T-cell (primary cell): ENCODE results near the gene HHAT. TPM values are rescaled to one million over a fixed set of nuclear protein-coding genes. Genes with fewer than 3 reads are reported as not detected.

Experiments
- ATAC-seq, 4 experiments: fragments of 200-7000 bp in 3 of 4; fragments of 150-1000 bp in 1 of 4; cut with Tn5 transposase; replicated peaks in 1 of 4; 1 replicate in 3 of 4; 2 replicates in 1 of 4; pipeline ENCODE4 v1.10.0; 2021; ENCODE audit warnings: moderate library complexity in 3 of 4, mild to moderate bottlenecking in 2 of 4, moderate number of reproducible peaks in 1 of 4
- CTCF ChIA-PET, 2 donors: fragments of 300-600 bp; sonication (Branson Sonifier 250); formaldehyde crosslinking; loops; one replicate each; lab custom pipeline; 2022; ENCODE audit warnings: antibody characterized with exemption in 2 of 2; lab: Charles Lee
- POLR2A ChIA-PET, 2 donors: fragments of 300-600 bp; sonication (Branson Sonifier 250); formaldehyde crosslinking; loops; one replicate each; lab custom pipeline; 2022; ENCODE audit warnings: antibody characterized with exemption in 2 of 2; lab: Charles Lee
- DNase-seq, 35 experiments: peaks; one replicate each; pipeline versions ENCODE4 v3.0.0 to v3.0.0-alpha.2; 2013 to 2023
- H3K27ac ChIP-seq: one replicate; pipeline ENCODE4 v1.5.1; 2013; ENCODE audit warnings: low read length
- H3K27me3 ChIP-seq, 2 experiments: replicated peaks in 1 of 2; 1 replicate in 1 of 2; 2 replicates in 1 of 2; pipeline versions ENCODE4 v1.6.1 to v1.7.0; 2013; ENCODE audit warnings: low read length in 1 of 2, mixed read lengths in 1 of 2; ENCODE audit not compliant: control insufficient read depth in 2 of 2, insufficient read depth in 2 of 2; ENCODE audit errors: extremely low read depth in 1 of 2
- H3K36me3 ChIP-seq, 2 donors: 1 replicate in 1 of 2; 2 replicates in 1 of 2; pipeline versions ENCODE4 v1.6.1 to v1.7.0; 2013; ENCODE audit warnings: low read length in 1 of 2; ENCODE audit not compliant: control insufficient read depth in 2 of 2, insufficient read depth in 1 of 2; ENCODE audit errors: extremely low read depth in 1 of 2
- H3K4me1 ChIP-seq, 2 experiments: 1 replicate in 1 of 2; 2 replicates in 1 of 2; pipeline versions ENCODE4 v1.6.1 to v1.7.0; 2013; ENCODE audit warnings: low read length in 2 of 2, mixed read lengths in 1 of 2; ENCODE audit not compliant: insufficient read depth in 2 of 2, control insufficient read depth in 1 of 2; ENCODE audit errors: extremely low read depth in 1 of 2
- H3K4me3 ChIP-seq, 2 donors: 1 replicate in 1 of 2; 2 replicates in 1 of 2; pipeline versions ENCODE4 v1.5.1 to v1.7.0; 2013; ENCODE audit warnings: mild to moderate bottlenecking in 2 of 2, low read length in 1 of 2, moderate library complexity in 1 of 2; ENCODE audit not compliant: control insufficient read depth in 1 of 2; ENCODE audit errors: extremely low read depth in 1 of 2
- H3K9me3 ChIP-seq: 2 replicates; pipeline ENCODE4 v1.7.0; 2013
- H3K27ac Mint-ChIP-seq, 2 donors: one replicate each; pipeline ENCODE4 v1.8.0; 2020 to 2021; ENCODE audit warnings: mild to moderate bottlenecking in 2 of 2, mixed read lengths in 2 of 2
- H3K27me3 Mint-ChIP-seq, 2 donors: one replicate each; pipeline ENCODE4 v1.8.0; 2021 to 2022; ENCODE audit warnings: mixed read lengths in 2 of 2
- H3K36me3 Mint-ChIP-seq: one replicate; pipeline ENCODE4 v1.8.0; 2021; ENCODE audit warnings: mixed read lengths
- H3K4me1 Mint-ChIP-seq, 3 donors: one replicate each; pipeline ENCODE4 v1.8.0; 2020 to 2022; ENCODE audit warnings: mixed read lengths in 3 of 3, mild to moderate bottlenecking in 1 of 3
- H3K4me3 Mint-ChIP-seq, 3 donors: one replicate each; pipeline ENCODE4 v1.8.0; 2020 to 2022; ENCODE audit warnings: mild to moderate bottlenecking in 3 of 3, mixed read lengths in 3 of 3, moderate library complexity in 3 of 3
- H3K9me3 Mint-ChIP-seq, 3 donors: one replicate each; pipeline ENCODE4 v1.8.0; 2020 to 2022; ENCODE audit warnings: mixed read lengths in 3 of 3
- WGBS: methylation state at CpG from one replicate; pipeline ENCODE4 v1.1.5; 2013; ENCODE audit warnings: missing lambda C conversion rate; ENCODE audit not compliant: insufficient coverage; 5-methylcytosine and 5-hydroxymethylcytosine counted together
- total RNA-seq, 35 experiments: library from RNA in 6 of 35; stranded (reverse) in 6 of 35; fragments of 120-200 nt in 1 of 35; gene quantifications; one replicate each; pipeline versions ENCODE4 v1.2.1 to v1.2.4 and lab custom pipeline; 2013 to 2026

The HHAT gene
- total RNA-seq, 5 donors from 2014 or later (not counting 1 experiment from before 2014, with no cell fraction given): 2.2 to 7.9 (median 4.1) TPM

DNA sequence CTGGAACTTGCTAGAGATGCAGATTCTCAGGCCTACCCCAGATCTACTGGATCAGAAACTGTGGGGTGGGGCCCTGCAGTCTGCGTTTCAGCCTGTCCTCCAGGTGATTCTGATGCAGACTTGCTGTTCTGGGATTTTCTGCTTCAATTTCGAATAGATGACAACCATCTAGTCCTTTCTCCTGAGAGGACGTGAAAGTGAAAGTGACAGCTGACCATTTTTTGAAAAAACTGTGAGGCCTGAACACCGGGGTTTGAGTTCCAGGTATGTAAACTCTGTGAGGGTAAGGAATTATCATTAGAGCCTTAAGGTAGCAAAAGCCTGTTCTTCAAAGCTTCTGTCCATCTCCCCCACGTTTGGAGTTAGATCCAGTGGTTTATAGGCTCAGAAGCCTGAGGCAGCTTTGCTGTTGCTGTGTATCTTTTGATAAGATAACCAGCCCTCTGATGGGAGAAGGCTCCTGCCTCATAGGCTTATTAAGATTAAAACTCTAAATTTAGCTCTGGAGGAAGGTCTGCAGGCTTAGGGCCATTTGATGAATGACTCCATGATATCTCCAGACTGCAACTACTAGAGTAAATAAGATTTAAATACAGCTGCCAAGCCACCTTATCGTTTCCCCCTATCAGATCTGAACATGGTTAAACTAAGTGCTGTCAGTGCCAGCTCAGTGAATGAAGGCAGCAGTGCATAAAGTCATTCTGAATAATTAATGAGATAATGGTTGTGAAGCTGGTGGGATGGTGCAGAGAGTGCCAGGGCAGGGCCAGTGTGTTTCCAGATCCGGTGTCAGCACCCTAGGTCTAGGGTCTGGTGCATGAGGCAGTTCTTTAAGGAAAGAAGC, 335.2 kb downstream of the HHAT start:
- Mint-ChIP-seq H3K4me1 (peaks cover 5 to 11% (median 7%) of the 10 kb centered on the region in 3 donors), H3K27me3 (no peaks in the 10 kb centered on the region), H3K4me3 (no peak overlapping the region), H3K9me3 (no peaks in the 10 kb centered on the region), H3K27ac (no peak overlapping the region), H3K36me3 (peaks cover 3% of the 10 kb centered on the region)
- Histone ChIP-seq H3K27me3 (no peaks in the 10 kb centered on the region), H3K27ac (no peak overlapping the region), H3K4me3 (no peak overlapping the region), H3K4me1 (no peaks in the 10 kb centered on the region), H3K9me3 (no peaks in the 10 kb centered on the region), H3K36me3 (no peaks in the 10 kb centered on the region)
- ATAC-seq (no peak), DNase-seq (no peak)
- POLR2A ChIA-PET: no interaction called here
- WGBS: 51% methylated on average over 2 of the region's 7 CpGs
- CTCF ChIA-PET: no interaction called here

DNA sequence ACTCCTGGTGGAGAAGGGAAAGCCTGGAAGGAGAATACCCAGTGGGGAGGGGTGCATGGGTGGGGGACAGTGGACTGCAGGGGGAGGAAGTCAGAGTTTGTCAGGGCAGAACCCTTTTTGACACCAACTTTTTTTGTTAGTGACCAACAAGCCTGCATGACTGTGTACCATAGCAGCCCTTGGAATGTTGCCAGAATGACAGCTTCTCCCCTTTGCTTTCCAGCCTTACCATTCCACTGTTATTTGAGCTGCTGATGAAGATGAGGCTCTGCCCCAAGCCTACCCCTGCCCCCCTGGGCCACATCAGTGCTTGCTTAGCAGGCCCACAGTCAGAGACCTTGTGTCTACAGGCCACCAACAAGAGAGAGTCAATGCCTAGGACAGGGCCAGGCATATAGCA, 341.2 kb downstream of the HHAT start:
- H3K4me3 ChIP-seq: no peak overlapping the region

DNA sequence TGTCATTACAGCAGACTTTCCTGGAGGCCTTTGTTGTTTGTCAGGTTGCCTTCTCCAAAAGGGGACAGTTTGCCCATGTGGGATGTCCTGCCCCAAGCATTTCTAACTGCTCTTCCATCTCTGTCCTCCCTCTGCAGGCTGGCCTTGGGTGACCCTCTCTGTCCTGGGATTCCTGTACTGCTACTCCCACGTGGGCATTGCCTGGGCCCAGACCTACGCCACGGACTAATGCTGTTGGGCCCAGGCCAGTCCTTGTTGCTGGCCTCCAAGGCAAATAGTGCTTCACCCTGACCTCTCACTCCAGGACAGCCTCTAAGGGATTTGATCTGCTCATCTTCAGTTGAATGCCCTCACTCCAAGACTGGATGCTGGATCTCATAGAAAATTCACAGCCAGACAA, 345.4 kb downstream of the HHAT start:
- Histone ChIP-seq H3K27ac (no peak overlapping the region), H3K9me3 (no peaks in the 10 kb centered on the region), H3K4me3 (no peak overlapping the region), H3K4me1 (no peaks in the 10 kb centered on the region), H3K36me3 (no peaks in the 10 kb centered on the region), H3K27me3 (no peaks in the 10 kb centered on the region)
- DNase-seq (no peak), ATAC-seq (no peak)
- POLR2A ChIA-PET: no interaction called here
- Mint-ChIP-seq H3K4me3 (no peak overlapping the region), H3K27me3 (no peaks in the 10 kb centered on the region), H3K36me3 (peaks cover 11% of the 10 kb centered on the region), H3K4me1 (no peaks in the 10 kb centered on the region), H3K9me3 (no peaks in the 10 kb centered on the region), H3K27ac (no peak overlapping the region)
- CTCF ChIA-PET: no interaction called here
- 74% methylated on average over 3 of the region's 3 CpGs for WGBS

More for the DNA sequence above, 341.2 kb downstream of the HHAT start:
- CTCF ChIA-PET: no interaction called here
- Mint-ChIP-seq H3K9me3 (no peaks in the 10 kb centered on the region), H3K27me3 (no peaks in the 10 kb centered on the region), H3K4me3 (no peak overlapping the region), H3K27ac (no peak overlapping the region), H3K36me3 (peaks cover 7% of the 10 kb centered on the region), H3K4me1 (no peaks in the 10 kb centered on the region)
- ATAC-seq: no peak
- no peak overlapping the region for H3K27ac ChIP-seq
- H3K9me3 ChIP-seq: no peaks in the 10 kb centered on the region
- DNase-seq: no peak
- H3K4me1 ChIP-seq: no peaks in the 10 kb centered on the region
- POLR2A ChIA-PET: no interaction called here
- no peaks in the 10 kb centered on the region for H3K36me3 ChIP-seq
- no peaks in the 10 kb centered on the region for H3K27me3 ChIP-seq

DNA sequence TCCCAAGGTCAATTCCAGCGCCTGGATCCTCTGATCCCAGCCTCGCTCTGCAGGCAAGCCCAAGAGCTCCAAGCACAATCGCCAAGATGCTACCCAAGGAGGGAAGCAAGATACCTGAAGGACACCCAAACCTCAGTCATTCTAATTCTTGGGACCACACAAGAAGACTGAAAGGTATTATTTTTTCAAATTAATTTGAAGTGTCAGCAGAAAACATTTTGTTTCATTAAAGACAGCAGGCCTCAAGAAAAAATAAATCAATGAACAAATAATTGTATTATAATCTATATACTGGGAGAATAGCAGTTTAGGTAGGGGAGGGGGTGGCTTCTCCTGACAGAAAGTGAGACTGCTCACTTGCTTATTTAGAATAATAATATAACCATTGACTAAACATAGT, 347.8 kb downstream of the HHAT start:
- Histone ChIP-seq H3K27me3 (no peaks in the 10 kb centered on the region), H3K4me1 (no peaks in the 10 kb centered on the region), H3K27ac (no peak overlapping the region), H3K36me3 (no peaks in the 10 kb centered on the region), H3K4me3 (no peak overlapping the region), H3K9me3 (no peaks in the 10 kb centered on the region)
- H3K27ac Mint-ChIP-seq: no peak overlapping the region
- no peaks in the 10 kb centered on the region for H3K9me3 Mint-ChIP-seq
- no peaks in the 10 kb centered on the region for H3K4me1 Mint-ChIP-seq
- 82% methylated on average over 3 of the region's 3 CpGs for WGBS
- POLR2A ChIA-PET: no interaction called here
- H3K27me3 Mint-ChIP-seq: no peaks in the 10 kb centered on the region
- H3K36me3 Mint-ChIP-seq: peaks cover 17% of the 10 kb centered on the region
- ATAC-seq: no peak
- DNase-seq: no peak
- CTCF ChIA-PET: no interaction called here
- H3K4me3 Mint-ChIP-seq: no peak overlapping the region

DNA sequence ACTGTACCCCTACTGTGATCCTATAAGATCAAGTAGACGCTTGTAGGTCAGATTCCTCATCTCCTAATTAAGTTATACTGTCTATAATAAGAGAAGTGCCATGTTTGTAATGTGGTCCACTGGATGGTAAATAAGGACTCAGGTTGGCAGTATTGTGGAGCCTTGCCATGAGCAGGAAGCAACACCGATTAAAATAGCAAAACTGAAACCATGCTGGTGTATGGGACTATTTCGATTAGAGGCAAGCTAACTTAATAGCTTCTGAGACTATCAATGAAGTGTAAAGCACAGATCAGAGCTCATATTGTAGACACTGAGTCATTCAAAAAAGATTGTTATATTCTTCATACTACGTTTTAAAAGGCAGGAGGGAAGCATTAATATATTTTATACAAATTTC, 348.8 kb downstream of the HHAT start:
- Mint-ChIP-seq H3K36me3 (peaks cover 17% of the 10 kb centered on the region), H3K9me3 (no peaks in the 10 kb centered on the region), H3K27ac (no peak overlapping the region), H3K27me3 (no peaks in the 10 kb centered on the region), H3K4me3 (no peak overlapping the region), H3K4me1 (no peaks in the 10 kb centered on the region)
- 33% methylated on average over 1 of the region's 4 CpGs for WGBS
- no peaks in the 10 kb centered on the region for H3K4me1 ChIP-seq
- H3K9me3 ChIP-seq: no peaks in the 10 kb centered on the region
- H3K27ac ChIP-seq: no peak overlapping the region
- no peaks in the 10 kb centered on the region for H3K36me3 ChIP-seq
- no peak for ATAC-seq
- ChIA-PET CTCF (no interaction called here), POLR2A (no interaction called here)
- no peak for DNase-seq
- H3K4me3 ChIP-seq: no peak overlapping the region
- no peaks in the 10 kb centered on the region for H3K27me3 ChIP-seq

DNA sequence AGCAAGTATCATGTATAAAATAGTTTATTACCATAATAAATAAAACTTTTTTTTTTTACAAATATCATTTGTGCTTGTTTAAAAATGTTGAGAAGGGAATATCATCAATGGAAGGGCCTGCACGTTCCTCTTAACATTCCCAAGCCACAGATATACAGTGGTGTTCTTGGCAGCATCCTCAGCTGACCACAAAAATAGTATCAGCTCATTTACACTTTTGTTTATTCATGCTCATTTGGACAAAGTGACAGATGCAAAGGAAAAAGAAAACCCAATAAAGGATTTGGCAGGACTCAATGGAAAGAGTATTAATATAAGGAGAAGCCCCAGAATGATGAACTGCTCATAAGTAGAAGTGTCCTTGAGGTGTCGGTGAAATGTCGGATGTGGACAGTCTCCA, 349.6 kb downstream of the HHAT start:
- Mint-ChIP-seq H3K27me3 (no peaks in the 10 kb centered on the region), H3K9me3 (no peaks in the 10 kb centered on the region), H3K36me3 (peaks cover 17% of the 10 kb centered on the region), H3K27ac (no peak overlapping the region), H3K4me1 (no peaks in the 10 kb centered on the region), H3K4me3 (no peak overlapping the region)
- DNase-seq: no peak
- no peaks in the 10 kb centered on the region for H3K4me1 ChIP-seq
- no peaks in the 10 kb centered on the region for H3K9me3 ChIP-seq
- no peaks in the 10 kb centered on the region for H3K36me3 ChIP-seq
- CTCF ChIA-PET: no interaction called here
- no peaks in the 10 kb centered on the region for H3K27me3 ChIP-seq
- no peak overlapping the region for H3K4me3 ChIP-seq
- ATAC-seq: no peak
- POLR2A ChIA-PET: no interaction called here
- no CpG with 5 or more reads among the region's 3 CpGs for WGBS
- no peak overlapping the region for H3K27ac ChIP-seq
